ENCODE measurements around the gene CLASP1.

GRCh38 chr2:121348128-121348740 is 301.0 kb downstream of the CLASP1 start:
- TF ChIP-seq CREB5 (CRISPR knock-in tag; IDR thresholded peaks at IDR 0.05; ENCODE audit: low read depth) (no peak), ARNTL (CRISPR knock-in tag; IDR thresholded peaks at IDR 0.05; ENCODE audit: borderline replicate concordance, low read depth) (no peak), CSDC2 (CRISPR knock-in tag; IDR thresholded peaks at IDR 0.05) (no peak), POU6F1 (CRISPR knock-in tag; IDR thresholded peaks at IDR 0.05; ENCODE audit: borderline replicate concordance, low read depth) (no peak)

Measured in SK-N-SH treated with all-trans-retinoic acid at 6 μM for 48 hours (cell line).